Mesendoderm (in vitro differentiated cells): Measurements from ENCODE around the gene TUBB3.
"Not testable (repeated sequence)": the region's sequence is repeated elsewhere in the genome, so short reads cannot be mapped to it uniquely, and the experiment has no call there.

Experiments used
- DNase-seq: peaks from one replicate; pipeline ENCODE4 v3.0.0; 2013
- H2AK5ac ChIP-seq: 2 replicates; pipeline ENCODE4 v1.6.1; 2013; ENCODE audit warnings: low read length, inconsistent platforms
- H2BK120ac ChIP-seq: 2 replicates; pipeline ENCODE4 v1.6.1; 2013; ENCODE audit warnings: low read depth, mild to moderate bottlenecking, low read length, moderate library complexity, mixed read lengths
- H2BK15ac ChIP-seq: replicated peaks from 2 replicates; pipeline ENCODE4 v1.6.1; 2013; ENCODE audit warnings: low read depth, mild to moderate bottlenecking, moderate library complexity
- H2BK5ac ChIP-seq: 2 replicates; pipeline ENCODE4 v1.6.1; 2013; ENCODE audit warnings: low read length, inconsistent platforms
- H3K18ac ChIP-seq: 2 replicates; pipeline ENCODE4 v1.6.1; 2013; ENCODE audit warnings: mild to moderate bottlenecking, low read length, mixed read lengths
- H3K23ac ChIP-seq: one replicate; pipeline ENCODE4 v1.6.1; 2013; ENCODE audit warnings: low read length
- H3K27ac ChIP-seq: 2 replicates; pipeline ENCODE4 v1.5.1; 2013; ENCODE audit warnings: low read depth, mild to moderate bottlenecking, inconsistent platforms, low read length, moderate library complexity
- H3K27me3 ChIP-seq: 2 replicates; pipeline ENCODE4 v1.6.1; 2013; ENCODE audit warnings: low read length, control low read depth, mild to moderate bottlenecking, inconsistent platforms; ENCODE audit not compliant: insufficient read depth, poor library complexity
- H3K36me3 ChIP-seq: 2 replicates; pipeline ENCODE4 v1.6.1; 2013; ENCODE audit warnings: low read length, inconsistent platforms; ENCODE audit not compliant: control insufficient read depth, insufficient read depth
- H3K4ac ChIP-seq: one replicate; pipeline ENCODE4 v1.6.1; 2013; ENCODE audit warnings: low read depth, mild to moderate bottlenecking, low read length, moderate library complexity
- H3K4me1 ChIP-seq: 2 replicates; pipeline ENCODE4 v1.6.1; 2013; ENCODE audit warnings: low read depth, low read length, inconsistent platforms; ENCODE audit not compliant: control insufficient read depth
- H3K4me2 ChIP-seq: 2 replicates; pipeline ENCODE4 v1.6.1; 2013; ENCODE audit warnings: low read length
- H3K4me3 ChIP-seq: 2 replicates; pipeline ENCODE4 v1.5.1; 2013; ENCODE audit warnings: mild to moderate bottlenecking, low read length
- H3K56ac ChIP-seq: one replicate; pipeline ENCODE4 v1.6.1; 2013; ENCODE audit warnings: low read length
- H3K79me1 ChIP-seq: 2 replicates; pipeline ENCODE4 v1.6.1; 2013; ENCODE audit warnings: low read length, inconsistent platforms
- H3K79me2 ChIP-seq: 2 replicates; pipeline ENCODE4 v1.6.1; 2013; ENCODE audit warnings: mild to moderate bottlenecking, low read length; ENCODE audit not compliant: control insufficient read depth, insufficient read depth
- H3K9ac ChIP-seq: 2 replicates; pipeline ENCODE4 v1.6.1; 2013; ENCODE audit warnings: low read length, inconsistent platforms
- H4K5ac ChIP-seq: one replicate; pipeline ENCODE4 v1.6.1; 2013; ENCODE audit warnings: low read length
- H4K8ac ChIP-seq: one replicate; pipeline ENCODE4 v1.6.1; 2013; ENCODE audit warnings: low read depth, mild to moderate bottlenecking, control low read depth, low read length, moderate library complexity
- WGBS: extraction: QIAGEN DNeasy Blood & Tissue Kit; methylation state at CpG from one replicate; pipeline ENCODE4 v1.1.7; 2013; ENCODE audit warnings: low lambda C conversion rate, missing lambda C conversion rate; ENCODE audit not compliant: insufficient coverage; ENCODE audit errors: extremely low coverage; 5-methylcytosine and 5-hydroxymethylcytosine counted together

Gene TUBB3

DNA sequence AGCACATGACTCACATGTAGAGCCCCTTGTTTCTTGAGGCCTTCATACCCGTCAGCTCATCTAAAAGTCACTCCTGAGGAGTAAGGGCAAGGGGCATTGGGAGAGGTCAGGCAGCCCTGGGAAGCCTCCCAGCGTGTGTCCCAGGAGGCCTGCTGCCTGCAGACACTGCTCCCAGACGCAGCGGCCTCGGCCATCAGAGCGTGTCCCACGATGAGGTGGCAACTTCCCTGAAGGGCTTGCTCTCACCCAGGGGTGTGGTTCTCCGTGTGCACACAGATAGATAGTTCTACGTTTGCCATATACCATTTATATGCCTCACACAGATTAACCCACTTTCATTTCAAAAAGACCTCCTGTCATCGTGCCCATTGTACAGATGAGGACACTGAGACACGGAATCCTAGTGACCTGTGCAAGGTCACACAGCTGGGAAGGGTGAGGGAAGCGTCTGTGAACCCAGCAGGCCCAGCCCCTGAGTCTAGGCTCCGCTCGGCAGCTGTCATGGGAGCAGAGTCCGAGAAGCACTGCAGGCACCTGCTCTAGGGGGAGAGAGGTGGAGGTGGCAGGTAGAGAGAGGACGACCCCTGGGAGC lies 8.3 kb downstream of the TUBB3 start:
- H2BK5ac ChIP-seq: no peak overlapping the region
- no CpG with 5 or more reads among the region's 16 CpGs for WGBS
- H2AK5ac ChIP-seq: no peak overlapping the region
- H3K23ac ChIP-seq: no peak overlapping the region
- no peak overlapping the region for H3K4me3 ChIP-seq
- peaks cover 9% of the 10 kb centered on the region for H3K36me3 ChIP-seq
- no peaks in the 10 kb centered on the region for H3K79me2 ChIP-seq
- H3K79me1 ChIP-seq: peaks cover 2% of the 10 kb centered on the region
- H3K56ac ChIP-seq: no peak overlapping the region
- no peak overlapping the region for H4K5ac ChIP-seq
- no peak overlapping the region for H2BK120ac ChIP-seq
- DNase-seq: no peak
- H3K4me2 ChIP-seq: no peak overlapping the region
- H3K27me3 ChIP-seq: no peaks in the 10 kb centered on the region
- no peak overlapping the region for H2BK15ac ChIP-seq
- no peak overlapping the region for H3K27ac ChIP-seq
- H3K9ac ChIP-seq: no peak overlapping the region
- H3K4me1 ChIP-seq: no peaks in the 10 kb centered on the region
- no peak overlapping the region for H4K8ac ChIP-seq
- H3K4ac ChIP-seq: no peak overlapping the region
- no peak overlapping the region for H3K18ac ChIP-seq

DNA sequence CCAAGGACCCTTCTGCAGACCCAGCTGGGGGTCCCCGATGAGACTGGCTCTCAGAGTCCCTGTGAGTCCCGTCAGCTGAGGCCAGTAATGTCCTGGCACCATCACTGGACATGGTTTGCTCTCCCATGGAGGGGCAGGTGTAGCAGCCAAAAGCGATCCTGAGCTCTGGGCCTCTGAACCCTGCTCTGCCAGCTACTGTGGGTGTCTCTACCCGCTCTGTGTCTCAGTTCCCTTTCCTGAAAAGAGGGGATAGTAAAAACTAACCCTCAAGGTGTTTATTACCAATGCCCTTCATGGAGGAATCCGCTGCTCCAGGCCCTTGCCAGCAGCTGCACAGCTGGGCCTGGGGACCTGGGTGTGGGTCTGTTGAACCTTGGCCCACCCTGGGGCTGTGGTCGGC lies 8.8 kb downstream of the TUBB3 start:
- no peak for DNase-seq
- Histone ChIP-seq H2AK5ac (no peak overlapping the region), H3K4me2 (no peak overlapping the region), H3K4ac (no peak overlapping the region), H3K27me3 (no peaks in the 10 kb centered on the region), H3K79me1 (peaks cover 2% of the 10 kb centered on the region), H4K5ac (no peak overlapping the region), H3K4me1 (no peaks in the 10 kb centered on the region), H3K79me2 (no peaks in the 10 kb centered on the region), H3K23ac (no peak overlapping the region), H4K8ac (no peak overlapping the region), H2BK120ac (no peak overlapping the region), H2BK15ac (no peak overlapping the region), H3K56ac (no peak overlapping the region), H3K18ac (no peak overlapping the region), H2BK5ac (no peak overlapping the region), H3K36me3 (peaks cover 9% of the 10 kb centered on the region), H3K9ac (no peak overlapping the region), H3K4me3 (no peak overlapping the region), H3K27ac (no peak overlapping the region)
- no CpG with 5 or more reads among the region's 6 CpGs for WGBS

DNA sequence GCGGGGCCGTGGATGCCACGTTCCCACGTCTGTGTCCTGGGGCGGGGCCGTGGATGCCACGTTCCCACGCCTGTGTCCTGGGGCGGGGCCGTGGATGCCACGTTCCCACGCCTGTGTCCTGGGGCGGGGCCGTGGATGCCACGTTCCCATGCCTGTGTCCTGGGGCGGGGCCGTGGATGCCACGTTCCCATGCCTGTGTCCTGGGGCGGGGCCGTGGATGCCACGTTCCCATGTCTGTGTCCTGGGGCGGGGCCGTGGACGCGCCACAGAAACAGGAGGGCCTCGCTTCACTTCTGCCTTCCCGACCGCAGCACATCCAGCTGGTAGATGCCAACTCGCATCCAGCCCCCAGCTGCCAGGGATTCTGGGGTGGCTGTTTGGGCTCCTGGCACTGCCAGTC lies 10.9 kb downstream of the TUBB3 start:
- H3K9ac ChIP-seq, H2BK5ac ChIP-seq: not testable (repeated sequence)
- no CpG with 5 or more reads among the region's 29 CpGs for WGBS

DNA sequence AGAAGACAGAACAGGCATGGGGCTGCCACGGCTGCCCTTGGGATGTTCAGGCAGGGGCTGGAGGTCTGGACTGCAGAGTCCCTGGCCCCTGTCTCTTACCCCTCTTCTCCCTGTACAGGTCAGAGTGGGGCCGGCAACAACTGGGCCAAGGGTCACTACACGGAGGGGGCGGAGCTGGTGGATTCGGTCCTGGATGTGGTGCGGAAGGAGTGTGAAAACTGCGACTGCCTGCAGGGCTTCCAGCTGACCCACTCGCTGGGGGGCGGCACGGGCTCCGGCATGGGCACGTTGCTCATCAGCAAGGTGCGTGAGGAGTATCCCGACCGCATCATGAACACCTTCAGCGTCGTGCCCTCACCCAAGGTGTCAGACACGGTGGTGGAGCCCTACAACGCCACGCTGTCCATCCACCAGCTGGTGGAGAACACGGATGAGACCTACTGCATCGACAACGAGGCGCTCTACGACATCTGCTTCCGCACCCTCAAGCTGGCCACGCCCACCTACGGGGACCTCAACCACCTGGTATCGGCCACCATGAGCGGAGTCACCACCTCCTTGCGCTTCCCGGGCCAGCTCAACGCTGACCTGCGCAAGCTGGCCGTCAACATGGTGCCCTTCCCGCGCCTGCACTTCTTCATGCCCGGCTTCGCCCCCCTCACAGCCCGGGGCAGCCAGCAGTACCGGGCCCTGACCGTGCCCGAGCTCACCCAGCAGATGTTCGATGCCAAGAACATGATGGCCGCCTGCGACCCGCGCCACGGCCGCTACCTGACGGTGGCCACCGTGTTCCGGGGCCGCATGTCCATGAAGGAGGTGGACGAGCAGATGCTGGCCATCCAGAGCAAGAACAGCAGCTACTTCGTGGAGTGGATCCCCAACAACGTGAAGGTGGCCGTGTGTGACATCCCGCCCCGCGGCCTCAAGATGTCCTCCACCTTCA lies 11.7 kb downstream of the TUBB3 start:
- WGBS: no CpG with 5 or more reads among the region's 61 CpGs
- H2AK5ac ChIP-seq: no peak overlapping the region
- no peak overlapping the region for H3K4me3 ChIP-seq
- H3K56ac ChIP-seq: no peak overlapping the region
- peaks cover 9% of the 10 kb centered on the region for H3K36me3 ChIP-seq
- no peak overlapping the region for H2BK120ac ChIP-seq
- no peak overlapping the region for H3K27ac ChIP-seq
- H3K23ac ChIP-seq: no peak overlapping the region
- no peak overlapping the region for H2BK5ac ChIP-seq
- H3K4ac ChIP-seq: no peak overlapping the region
- DNase-seq: no peak
- H3K4me1 ChIP-seq: no peaks in the 10 kb centered on the region
- H3K79me1 ChIP-seq: no peaks in the 10 kb centered on the region
- H3K18ac ChIP-seq: no peak overlapping the region
- H3K4me2 ChIP-seq: no peak overlapping the region
- no peaks in the 10 kb centered on the region for H3K27me3 ChIP-seq
- no peak overlapping the region for H2BK15ac ChIP-seq
- no peak overlapping the region for H4K8ac ChIP-seq
- no peak overlapping the region for H4K5ac ChIP-seq
- no peaks in the 10 kb centered on the region for H3K79me2 ChIP-seq
- H3K9ac ChIP-seq: no peak overlapping the region

More for the DNA sequence above, 10.9 kb downstream of the TUBB3 start:
- not testable (repeated sequence) for H3K27ac ChIP-seq, H3K18ac ChIP-seq, H3K4me3 ChIP-seq, H2BK120ac ChIP-seq, H3K23ac ChIP-seq, H2BK15ac ChIP-seq, H3K27me3 ChIP-seq, H4K8ac ChIP-seq, H3K36me3 ChIP-seq, H3K4ac ChIP-seq, H3K4me2 ChIP-seq, H3K79me1 ChIP-seq, DNase-seq, H3K4me1 ChIP-seq, H2AK5ac ChIP-seq, H4K5ac ChIP-seq, H3K56ac ChIP-seq, H3K79me2 ChIP-seq

DNA sequence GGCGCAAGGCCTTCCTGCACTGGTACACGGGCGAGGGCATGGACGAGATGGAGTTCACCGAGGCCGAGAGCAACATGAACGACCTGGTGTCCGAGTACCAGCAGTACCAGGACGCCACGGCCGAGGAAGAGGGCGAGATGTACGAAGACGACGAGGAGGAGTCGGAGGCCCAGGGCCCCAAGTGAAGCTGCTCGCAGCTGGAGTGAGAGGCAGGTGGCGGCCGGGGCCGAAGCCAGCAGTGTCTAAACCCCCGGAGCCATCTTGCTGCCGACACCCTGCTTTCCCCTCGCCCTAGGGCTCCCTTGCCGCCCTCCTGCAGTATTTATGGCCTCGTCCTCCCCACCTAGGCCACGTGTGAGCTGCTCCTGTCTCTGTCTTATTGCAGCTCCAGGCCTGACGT lies 12.5 kb downstream of the TUBB3 start:
- H3K18ac ChIP-seq, H4K5ac ChIP-seq, H3K36me3 ChIP-seq, H3K27ac ChIP-seq, H3K56ac ChIP-seq, H3K4me1 ChIP-seq, H3K4me3 ChIP-seq, H3K79me1 ChIP-seq, H3K27me3 ChIP-seq, H3K79me2 ChIP-seq, H3K23ac ChIP-seq, H2BK5ac ChIP-seq, H3K4me2 ChIP-seq, H3K9ac ChIP-seq, H2BK120ac ChIP-seq, H2AK5ac ChIP-seq, H4K8ac ChIP-seq, H2BK15ac ChIP-seq, H3K4ac ChIP-seq, DNase-seq: not testable (repeated sequence)
- no CpG with 5 or more reads among the region's 27 CpGs for WGBS
